GM15510 (cell line): ENCODE data around the gene XCL1.

Source experiments
- POLR2A ChIP-seq: IDR thresholded peaks from 3 replicates; pipeline ENCODE4 v1.6.1; 2011; ENCODE audit warnings: borderline replicate concordance; ENCODE audit not compliant: insufficient read length; ENCODE audit errors: extremely low read depth

XCL1 gene

DNA sequence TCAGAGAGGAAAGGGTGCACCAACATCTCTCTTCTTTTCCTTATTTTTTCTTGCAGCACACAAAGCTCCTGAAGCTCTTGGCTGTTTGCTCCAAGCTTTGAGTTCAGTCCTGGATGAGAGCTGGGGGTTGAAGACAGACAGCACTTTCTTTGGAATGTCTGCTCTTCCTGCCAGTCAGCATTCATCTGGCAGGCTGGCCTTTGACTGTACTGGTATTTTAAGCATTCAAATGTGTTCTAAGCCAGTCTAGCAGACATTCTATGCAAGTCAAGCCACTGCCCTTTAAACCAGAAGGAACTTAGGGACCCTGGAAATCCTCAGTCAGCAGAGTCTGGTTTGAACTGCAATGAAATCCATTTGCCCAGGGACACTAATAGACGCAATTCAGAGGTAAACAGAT, 45.0 kb downstream of the XCL1 start:
- TF ChIP-seq POLR2A: no peak

DNA sequence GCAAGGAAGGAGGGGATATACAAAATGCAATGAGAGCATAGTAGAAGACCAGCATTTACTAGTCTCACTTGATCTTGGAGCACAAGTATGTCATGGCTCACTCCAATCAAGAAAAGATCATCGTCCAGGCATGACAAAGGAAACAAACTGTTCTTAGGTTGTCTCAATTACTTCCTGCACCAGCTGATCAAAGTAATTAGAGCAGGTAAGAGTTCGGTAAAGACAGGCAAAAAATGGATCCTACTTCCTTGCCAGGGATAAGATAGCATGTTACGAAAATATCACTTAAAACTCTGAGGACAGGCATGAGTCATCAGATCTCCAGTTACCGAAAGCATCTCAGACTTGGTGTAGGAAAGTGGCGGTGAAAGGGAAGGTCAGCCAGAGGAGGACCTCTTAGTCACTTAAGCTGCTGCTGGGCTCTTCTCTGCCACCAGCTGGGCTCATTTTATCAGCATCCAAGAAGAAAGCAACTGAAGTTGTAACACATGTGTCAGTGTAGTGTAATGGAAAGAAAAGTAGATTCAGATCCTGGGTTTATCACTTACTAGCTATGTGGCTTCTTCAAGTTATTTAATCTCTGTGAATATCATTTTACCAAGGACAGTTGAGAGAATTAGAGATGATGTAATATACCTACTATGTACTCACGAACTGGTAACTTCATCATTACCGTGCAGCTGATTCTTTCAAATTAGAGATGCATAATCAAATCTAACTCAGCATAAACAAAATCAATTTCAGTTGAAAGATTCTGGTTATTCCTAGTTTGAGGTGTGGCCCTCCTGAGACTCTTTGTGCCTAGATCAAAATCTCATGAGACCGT, 46.8 kb downstream of the XCL1 start:
- TF ChIP-seq POLR2A: no peak

DNA sequence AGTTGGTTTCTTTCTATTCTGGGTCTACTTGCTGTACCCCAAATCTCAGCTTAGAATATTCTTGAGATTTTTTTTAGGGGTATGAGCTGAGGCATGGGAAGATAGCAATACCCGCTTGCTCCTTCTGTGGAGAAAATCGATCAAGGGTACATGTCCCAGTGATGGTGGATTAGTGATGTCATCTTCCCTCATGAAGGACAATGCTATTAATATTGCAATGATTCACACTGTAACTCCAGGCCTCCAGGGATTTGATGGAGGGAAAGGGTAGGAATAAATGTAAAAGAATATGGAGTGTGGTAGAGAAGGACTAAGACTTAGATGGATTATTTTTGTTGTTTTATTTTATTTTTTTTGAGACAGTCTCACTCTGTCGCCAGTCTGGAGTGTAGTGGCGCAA, 47.4 kb downstream of the XCL1 start:
- no peak for TF ChIP-seq POLR2A

DNA sequence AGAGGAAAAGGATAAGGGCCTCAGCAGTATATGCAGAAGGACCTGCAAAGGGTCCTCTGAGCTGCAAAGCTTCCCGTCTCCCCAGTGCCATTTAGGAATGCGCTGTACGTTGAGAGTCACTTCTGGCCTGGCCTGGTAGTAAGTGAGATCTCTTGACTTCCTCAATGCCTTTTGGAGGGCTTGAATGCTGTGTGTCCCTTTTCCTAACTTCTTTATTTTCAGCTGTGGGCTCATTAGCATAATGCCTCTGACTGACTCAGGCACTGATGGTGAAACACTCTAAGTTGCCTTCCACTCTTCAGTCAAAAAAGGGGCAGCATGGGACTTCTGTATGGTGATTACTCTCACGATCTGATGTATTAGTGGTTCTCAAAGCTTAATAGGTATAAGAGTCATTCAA, 49.9 kb downstream of the XCL1 start:
- TF ChIP-seq POLR2A: no peak

GRCh38 chr1:168627370-168627769, 51.0 kb downstream of the XCL1 start:
- no peak for TF ChIP-seq POLR2A

DNA sequence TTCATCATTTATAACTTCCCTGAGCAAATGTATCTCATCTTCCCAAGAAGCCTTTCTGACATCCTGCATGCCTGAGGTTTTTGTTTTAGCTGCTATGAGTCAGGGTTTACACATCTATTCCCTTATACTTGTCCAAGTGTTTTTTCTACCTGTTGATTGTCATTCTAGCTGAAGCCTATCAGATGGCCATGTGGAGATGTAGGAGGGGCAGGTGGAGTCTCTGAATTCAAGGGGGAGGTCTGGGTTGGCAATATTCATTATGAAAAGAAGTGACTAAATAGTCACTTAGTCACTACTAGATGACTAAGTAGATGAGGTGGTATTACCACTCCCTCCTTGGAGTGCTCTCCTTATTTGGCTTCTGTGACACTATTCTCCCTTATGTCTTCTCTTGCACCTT, 52.4 kb downstream of the XCL1 start:
- TF ChIP-seq POLR2A: no peak

DNA sequence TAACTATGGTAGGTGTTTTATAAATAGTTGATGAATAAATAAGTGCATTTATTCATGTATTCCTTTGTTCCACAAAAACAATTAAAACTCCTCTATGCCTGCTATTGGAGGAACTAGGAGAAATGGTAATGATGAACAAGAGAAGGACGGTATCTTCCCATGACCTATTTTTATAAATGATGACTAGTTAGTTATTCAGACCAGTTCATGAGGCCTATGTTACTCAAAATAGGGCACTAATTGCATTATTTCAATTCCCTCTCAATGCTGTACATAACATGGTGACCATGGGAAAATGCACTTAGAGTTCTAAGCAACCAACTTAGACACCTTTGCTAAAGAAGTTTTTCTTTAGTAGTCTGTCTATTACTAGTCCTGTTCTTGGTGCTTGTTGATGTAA, 53.1 kb downstream of the XCL1 start:
- no peak for TF ChIP-seq POLR2A
